HT-29 (cell line): ENCODE measurements around the gene AASDHPPT. TPM values are rescaled to one million over a fixed set of nuclear protein-coding genes. Genes with fewer than 3 reads are reported as not detected.
"Not testable (repeated sequence)": the region's sequence is repeated elsewhere in the genome, so short reads cannot be mapped to it uniquely, and the experiment has no call there.

ENCODE experiments used
- DNase-seq: peaks from one replicate; pipeline ENCODE4 v3.0.0-alpha.2; 2015; ENCODE audit warnings: low spot score
- total RNA-seq: library from RNA; depleted of rRNA; stranded (reverse); fragments of >200 nt; shearing (Covaris generic); gene quantifications from 2 replicates; pipeline ENCODE4 v1.2.3, GENCODE V29; 2014; rRNA removed

AASDHPPT gene, protein sequence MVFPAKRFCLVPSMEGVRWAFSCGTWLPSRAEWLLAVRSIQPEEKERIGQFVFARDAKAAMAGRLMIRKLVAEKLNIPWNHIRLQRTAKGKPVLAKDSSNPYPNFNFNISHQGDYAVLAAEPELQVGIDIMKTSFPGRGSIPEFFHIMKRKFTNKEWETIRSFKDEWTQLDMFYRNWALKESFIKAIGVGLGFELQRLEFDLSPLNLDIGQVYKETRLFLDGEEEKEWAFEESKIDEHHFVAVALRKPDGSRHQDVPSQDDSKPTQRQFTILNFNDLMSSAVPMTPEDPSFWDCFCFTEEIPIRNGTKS
- 27.0 and 29.7 TPM in 2 replicates for total RNA-seq

DNA sequence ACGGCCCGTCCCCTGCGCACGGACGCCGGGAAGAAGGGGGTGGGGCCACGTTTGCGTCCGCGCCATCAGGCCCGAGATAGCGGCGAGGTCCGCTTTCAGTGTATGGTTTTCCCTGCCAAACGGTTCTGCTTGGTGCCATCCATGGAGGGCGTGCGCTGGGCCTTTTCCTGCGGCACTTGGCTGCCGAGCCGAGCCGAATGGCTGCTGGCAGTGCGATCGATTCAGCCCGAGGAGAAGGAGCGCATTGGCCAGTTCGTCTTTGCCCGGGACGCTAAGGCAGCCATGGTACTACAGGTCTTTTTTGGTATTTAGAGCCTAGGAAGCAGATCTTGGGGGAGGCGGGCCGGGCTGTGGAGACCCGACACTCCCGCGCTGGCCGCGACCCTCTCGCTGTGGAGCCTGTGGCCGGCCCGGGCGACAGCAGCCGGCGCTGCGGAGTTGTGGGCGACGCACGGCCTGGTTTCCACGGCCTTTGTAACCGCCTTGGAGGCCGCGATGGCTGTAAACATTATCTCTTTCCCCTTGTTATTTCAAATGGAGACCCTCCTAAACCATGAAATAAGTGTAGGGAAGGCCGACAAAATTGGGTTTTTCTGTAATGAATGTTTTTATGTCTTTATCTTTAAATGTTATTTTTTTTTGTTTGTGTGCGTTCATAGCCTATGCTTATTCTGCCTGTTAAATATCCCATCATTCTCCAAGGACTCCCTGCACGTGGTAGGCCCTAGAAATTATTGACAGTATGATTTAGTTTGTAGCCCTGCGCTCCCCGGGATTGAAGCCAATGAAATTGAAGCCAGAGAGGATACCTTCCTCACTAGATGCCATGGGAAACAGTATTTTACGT, at the start of gene AASDHPPT:
TSS of gene AASDHPPT (plus strand) at position 54 of the 847 bp plus-strand sequence. CDS start at position 103, 49 bp downstream.
- DNase-seq: peak; percentile 77

DNA sequence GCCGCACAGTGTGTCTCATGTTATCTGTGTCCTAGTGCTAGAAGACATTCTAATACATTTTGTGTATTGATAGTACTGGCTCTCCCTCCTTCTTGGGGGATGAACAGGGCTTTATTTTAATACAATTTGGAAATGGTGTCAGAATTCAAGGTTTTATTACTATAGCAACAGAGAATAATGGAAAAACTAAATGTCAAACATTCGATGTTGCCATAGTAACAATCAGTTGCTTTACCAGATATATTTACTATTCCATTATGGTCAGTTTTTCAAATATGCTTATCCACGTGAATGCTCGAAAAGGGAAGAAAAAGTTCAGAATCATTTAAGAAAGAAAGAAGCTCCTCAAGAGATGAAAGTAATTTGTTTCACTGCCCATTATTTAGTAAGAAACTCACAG, 46.9 kb upstream of the AASDHPPT start:
- DNase-seq: no peak

DNA sequence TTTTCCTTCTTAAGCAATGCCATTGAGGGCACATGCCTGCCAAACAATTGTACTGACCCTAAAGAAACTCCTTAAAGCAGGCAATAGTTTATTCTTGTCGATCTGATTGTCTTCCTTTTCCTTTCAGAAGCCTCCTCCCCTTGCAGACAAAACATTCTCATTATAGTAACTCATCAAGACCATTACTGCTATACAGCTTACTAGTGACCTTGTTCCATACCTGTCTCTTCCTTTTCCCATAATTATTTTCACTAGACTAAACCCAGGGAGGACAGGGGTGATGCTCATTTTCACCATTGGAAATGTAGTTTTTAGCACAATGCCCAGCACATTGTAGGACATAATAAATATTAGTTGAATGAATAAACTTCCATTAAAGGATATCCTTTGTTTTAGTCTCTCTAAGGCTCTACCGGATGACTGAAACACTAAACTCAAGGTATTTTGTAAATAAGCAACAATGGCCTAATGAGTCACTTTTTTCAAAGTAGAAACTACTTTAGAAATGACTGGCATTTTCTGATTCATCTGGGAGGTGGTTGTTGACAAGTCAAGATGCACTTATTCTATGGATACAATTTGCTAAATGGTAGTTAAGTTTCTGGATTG, 46.2 kb upstream of the AASDHPPT start:
- no peak for DNase-seq

DNA sequence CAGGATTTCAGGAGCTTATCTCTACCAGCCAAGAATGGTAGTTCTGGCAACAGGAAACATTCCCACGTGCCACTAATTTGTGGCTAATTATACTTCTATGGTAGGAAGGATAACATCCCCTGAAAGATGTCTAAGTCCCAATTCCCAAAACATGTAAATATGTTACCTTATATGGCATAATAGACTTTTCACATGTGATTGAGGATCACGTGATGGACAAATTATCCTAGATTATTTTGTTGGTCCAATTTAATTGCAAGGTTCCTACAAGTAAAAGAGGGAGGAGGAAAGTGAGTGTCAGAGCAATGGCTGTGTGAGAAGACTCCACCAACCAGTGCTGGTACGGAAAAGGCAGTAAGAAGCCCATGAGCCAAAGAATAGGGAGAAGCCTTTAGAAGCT, 45.5 kb upstream of the AASDHPPT start:
- no peak for DNase-seq

DNA sequence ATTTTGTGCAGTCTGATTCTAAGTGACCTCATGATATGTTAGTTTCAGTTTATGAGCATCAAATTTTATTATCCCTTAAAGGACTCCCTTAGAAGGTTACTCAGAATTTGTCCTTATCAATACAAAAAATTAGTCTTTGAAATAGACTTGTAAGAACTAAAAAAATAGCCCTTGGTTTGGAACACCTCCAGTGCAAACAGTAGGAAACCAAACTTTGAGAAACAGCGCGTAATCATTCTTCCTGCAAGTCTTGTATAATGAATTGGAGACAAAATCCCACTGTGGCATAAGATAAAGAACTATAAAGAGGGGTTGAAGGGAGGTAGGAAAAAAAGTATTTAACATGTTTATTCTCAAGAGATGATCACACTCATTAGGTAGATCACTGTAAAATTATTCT, 44.6 kb upstream of the AASDHPPT start:
- DNase-seq: no peak

DNA sequence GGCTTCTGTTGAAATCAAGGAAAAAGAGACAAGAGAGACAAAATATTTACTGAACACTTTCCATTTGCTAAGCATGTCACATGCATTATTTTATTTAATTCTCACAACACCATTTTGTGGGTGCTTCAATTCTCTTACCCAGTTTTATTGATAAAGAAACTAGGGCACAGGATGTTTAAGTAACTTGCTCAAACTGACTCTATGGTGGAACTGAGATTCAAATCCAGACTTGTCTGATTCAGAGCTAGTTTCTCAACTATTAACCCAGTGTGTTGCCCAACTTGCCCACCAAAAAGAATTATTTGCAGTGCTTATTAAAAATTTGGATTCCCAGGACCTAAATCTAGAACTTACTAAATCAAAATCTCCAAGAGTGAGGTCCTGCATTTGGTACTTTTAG, 33.9 kb upstream of the AASDHPPT start:
- DNase-seq: no peak

DNA sequence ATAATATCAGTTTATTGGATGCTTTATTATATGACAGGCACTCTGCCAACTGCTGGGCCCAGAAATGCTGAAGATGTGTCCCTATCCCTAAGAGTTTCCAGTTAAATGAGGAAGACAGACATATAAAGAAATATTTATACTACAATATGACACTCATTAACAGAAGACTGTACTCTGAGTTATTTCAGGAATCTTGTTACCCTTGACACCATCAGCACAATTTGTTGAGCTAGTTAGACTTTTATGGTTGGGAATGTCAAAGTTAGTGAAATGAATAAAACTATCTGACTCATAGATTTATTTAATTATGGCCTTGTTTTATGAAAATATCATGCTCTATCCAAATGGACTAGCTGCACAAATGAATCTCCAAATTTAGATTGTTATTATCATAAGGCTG, 29.8 kb upstream of the AASDHPPT start:
- DNase-seq: no peak

DNA sequence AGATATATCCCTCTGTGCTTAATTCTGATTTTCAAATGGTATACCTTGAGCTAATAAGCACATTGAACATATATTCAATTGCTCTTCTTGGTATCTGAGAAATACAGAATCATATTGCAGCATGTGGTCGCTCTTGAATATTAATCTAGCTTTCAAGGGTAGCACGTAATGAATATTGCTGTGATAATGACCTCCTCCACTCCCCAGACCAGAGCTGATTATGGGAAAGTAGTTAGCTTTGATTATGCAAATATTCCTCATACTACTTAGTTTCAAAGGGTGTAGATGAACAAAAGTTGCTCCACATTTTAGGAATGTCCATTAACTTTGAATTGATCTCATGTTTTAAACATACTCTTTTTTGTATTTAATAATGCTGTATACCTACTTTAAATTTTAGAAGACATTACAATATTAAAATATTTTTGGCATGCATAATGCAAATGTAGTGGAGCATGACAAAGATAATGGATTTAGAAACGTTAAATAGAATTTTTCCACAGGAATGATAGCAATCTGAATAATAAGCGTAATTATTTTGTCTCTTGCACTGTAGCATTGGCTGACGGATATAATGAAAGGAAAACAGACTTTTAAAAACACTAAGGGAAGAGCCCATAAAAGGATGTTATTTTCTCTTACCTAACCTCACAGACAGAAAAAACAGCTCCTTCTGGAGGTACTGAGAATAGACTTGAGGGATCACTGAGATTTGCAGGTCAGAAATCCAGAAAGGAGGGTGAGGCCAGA, 27.6 kb upstream of the AASDHPPT start:
- DNase-seq: no peak

DNA sequence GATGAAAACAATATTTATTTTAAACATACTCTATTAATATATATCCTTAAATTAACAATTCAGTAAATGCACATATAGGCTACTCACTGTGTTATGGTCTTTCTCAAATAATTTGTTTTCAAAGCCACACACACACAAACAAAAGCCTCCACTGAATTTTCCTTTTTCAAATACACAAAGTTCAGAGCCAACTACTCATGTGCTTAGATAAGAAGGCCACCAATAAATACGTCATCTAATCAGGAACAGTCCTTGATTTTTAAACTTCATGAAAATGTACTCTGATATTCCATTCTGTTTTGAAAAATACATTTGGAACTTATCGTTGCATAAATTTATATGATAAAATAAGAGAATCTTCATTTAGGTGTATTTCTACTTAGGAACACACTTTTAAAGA, 26.4 kb upstream of the AASDHPPT start:
- no peak for DNase-seq

DNA sequence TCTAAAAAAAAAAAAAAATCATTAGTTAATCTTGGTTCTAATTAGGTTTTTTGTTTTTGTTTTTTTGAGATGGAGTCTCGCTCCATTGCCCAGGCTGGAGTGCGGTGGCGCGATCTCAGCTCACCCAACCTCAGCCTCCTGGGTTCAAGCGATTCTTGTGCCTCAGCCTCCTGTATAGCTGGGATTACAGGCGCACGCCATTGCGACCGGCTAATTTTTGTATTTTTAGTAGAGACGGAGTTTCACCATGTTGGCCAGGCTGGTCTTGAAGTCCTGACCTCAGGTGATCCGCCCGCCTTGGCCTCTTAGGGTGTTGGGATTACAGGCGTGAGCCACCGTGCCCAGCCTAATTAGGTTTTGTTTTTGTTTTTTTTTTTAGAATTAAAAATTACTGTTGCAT, 19.1 kb upstream of the AASDHPPT start:
- DNase-seq: not testable (repeated sequence)

DNA sequence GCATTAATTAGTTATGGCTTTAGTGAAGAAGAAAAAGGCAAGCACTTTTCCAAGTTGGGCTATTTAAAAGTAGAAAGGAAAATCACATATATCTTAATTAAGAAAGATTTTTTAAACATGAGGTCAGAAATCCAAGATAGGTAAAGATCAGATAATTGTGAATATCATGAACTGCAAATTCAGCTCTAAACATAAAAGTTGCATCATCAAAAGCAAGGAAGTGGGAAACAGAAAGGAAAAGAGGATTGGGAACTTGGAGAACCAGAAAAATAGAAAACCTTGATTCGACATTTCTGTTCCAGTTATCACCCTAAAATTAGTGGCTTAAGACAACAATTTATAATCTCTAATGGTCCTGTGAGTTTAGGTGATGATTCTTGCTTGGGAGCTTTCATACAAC, 17.8 kb upstream of the AASDHPPT start:
- no peak for DNase-seq

DNA sequence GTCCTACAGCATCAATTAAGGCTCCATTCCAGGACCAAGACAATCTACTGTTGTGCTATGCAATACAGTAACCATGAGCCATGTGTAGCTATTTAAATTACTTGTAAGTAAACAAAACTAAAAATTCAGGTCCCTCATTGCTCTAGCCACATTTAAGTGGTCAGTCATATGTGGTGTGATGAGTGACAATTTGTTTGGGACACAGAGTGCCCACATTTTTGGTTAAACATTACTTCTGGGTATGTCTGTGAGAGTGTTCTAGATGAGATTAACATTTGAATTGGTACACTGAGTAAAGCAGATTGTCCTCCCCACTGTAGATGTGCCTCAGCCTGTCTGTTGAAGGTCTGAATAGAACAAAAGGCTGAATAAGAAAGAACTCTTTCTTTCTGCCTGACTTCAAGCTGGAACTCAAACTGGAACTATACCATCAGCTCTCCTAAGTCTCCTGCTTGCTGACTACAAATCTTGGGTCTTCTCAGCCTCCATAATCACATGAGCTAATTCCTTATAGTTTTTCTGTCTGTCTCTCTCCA, 16.1 kb upstream of the AASDHPPT start:
- DNase-seq: no peak

DNA sequence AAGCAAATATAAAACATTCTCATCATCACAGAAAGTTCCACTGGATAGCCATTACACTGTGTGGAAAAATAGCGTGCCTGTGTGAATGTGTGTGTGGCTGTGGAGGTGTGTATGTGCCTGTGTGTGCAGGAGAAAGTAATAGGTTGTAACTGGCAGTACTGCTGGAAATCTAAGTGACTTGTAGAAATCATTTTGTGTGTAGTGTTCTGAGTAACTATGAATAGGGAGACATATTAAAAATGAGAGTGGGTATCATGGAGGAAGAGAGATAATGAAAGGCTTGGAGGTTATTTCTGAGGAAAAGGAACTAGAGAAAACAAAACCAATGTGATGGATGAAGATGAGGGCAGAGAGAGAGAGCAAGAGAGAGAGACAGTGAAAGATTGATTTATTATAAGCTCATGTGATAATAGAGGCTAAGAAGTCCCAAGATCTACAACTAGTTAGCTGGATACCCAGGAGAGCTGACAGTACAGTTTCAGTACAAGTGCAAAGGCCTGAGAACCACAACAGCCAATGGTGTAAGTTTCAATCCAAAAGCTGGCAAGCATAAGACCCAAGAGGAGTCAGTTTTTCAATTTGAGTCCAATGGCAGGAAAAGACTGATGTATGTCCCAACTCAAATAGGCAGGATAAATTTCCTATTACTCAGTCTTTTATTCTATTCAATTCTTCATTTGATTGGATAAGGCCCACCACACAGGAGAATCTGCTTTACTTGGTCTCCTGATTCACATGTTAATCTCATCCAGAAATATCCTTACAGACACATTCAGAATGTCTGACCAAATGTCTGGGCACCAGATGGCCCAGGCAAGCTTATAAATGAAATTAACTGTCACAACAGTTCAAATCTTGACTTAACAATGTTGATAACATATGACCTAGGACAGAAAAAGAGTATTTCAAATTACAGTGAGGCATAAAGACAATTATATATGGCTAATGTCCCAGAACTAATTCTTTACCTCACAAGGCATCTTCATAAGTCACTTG, 15.2 kb upstream of the AASDHPPT start:
- no peak for DNase-seq

DNA sequence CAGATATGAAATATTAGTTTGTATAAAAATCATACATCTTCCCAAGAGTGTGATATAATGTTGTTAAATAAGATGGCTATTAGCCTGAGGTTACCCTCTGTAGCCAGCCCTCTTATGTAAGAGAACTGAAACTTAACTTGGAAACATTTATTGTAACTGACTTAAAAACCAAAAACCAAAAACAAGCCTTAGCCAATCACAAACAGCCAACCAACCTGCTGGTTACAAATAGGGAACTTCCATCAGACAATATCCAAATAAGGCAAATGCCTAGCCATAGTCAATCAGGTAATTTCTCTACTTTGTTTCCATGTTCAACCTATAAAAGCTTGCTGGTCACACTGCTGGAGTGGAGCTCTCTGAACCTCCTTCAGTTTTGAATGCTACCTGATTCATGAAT, 14.5 kb upstream of the AASDHPPT start:
- DNase-seq: no peak

DNA sequence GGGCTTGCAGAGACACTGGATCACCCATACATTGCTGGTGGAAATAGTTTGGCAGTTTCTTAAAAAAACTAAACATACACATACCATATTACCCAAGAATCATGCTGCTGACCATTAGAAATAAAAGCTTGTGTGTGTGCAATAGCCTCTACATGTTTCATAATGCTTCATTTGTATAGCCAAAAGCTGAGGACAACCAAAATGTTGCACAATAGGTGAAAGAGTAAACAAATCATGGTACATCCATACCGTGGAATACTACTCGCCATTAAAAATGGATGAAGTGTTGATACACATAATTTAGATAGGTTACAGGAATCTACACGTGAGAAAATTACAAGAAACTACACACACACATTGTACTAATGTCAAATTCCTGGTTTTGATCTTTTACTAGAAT, 6.9 kb upstream of the AASDHPPT start:
- DNase-seq: no peak

DNA sequence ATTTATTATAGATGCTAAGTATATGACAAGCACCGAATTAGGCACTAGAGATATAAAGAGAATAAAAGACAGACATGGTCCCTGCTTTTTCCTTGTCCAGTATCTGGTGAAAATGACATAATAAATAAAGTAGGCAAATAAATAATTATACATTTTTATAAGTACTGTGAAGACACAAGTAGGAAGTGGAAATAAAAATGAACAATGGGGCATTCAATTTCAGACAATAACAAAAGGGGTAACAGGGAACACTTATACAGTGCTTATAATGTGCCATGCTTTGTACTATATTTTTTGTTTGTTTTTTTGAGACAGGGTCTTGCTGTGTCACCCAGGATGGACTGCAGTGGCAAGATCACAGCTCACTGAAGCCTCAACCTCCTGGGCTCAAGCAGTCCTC, 4.7 kb upstream of the AASDHPPT start:
- no peak for DNase-seq

DNA sequence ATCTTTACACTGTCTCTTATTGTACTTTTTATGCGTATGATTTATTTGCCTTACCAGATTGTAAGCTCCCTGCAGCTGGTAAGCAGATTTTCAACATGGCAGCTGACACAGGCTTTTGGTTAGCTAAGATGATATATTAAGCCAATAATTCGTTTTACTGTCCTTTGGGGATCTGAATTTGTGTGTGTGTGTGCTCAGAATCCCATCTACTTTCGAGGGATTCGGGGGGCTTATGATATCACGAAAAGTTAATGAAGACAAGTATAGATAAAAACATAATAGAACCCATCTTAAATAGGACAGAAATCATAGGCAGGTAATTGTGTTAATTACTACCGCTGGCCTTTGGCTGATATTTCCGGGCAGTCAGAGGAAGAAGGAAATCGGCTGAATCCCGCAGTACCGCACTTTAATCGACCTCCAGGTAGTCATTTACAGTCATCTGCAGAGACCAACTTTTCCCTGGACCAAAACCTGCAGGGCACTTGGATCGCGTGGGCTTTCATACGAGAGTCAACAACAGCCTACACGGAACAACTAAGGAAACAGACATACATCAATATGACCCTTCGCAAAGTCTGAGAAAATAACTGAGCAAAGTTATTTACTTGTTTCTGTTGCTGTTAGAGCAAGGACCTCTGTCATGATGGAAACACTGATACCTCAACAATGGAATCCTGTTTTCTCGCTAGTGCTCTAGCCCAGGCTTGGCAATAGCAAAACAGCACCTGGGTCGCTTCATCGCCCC, 1.1 kb upstream of the AASDHPPT start:
- DNase-seq: no peak

DNA sequence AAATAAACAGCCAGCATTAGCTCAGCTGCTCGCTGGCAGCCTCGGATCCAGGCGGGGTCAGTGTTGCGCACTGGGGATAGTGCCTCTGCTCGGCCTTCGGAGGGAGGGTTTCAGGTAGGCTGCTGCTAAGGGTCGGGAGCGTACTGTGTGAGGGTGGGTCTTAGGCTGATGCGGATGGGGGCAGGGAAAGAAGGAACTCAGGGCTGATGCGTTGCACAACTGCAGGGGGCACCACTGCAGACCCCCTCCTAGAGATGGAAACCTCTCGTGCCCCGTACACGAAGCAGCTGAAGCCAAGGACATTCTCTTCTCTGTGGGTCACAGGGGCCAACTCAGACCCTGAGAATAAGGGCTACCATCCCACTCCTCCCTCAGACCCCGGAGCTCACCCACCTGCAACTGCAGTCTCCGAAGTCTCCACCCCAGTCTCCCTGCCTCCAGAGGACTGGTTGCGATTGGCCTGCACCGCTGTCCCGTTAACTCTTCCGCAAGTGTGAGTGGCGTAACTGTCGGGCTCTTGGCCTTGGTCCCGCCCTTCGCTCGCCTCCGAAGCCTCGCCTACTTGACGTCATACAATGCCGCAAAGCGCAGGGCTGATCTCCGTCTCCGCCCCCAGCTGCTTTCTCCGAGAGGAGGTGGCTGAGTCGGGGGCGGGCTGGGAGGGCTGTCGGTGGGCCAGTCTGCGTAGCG, 398 bp upstream of the AASDHPPT start, which contains the start of gene KBTBD3:
TSS of gene KBTBD3 (minus strand) at position 429 of the 690 bp plus-strand sequence. CDS start 18,250 bp downstream, outside the sequence.
- peak; percentile 99 for DNase-seq

DNA sequence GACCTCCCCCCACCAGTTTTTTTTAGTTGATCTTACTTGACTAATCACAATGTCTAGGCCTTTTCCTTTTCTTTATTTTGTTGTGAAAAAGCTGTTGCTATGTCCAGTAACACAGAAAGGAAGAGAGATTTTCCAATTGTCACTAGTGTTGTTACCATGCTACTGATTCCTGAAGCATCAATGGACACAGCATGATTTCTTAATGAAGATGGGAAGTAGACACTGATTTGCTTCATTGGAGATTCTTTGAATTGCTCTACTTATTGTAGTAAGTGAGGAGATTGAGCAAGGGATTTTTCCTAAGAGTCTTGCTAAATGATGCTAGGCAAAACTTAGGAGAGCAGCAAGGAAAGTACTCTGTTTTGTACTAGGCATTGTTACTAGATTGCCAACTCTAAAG, 4.6 kb downstream of the AASDHPPT start:
- no peak for DNase-seq
